GM23248 (cell line): ENCODE results near the gene SUOX.

Source experiments
- EZH2 ChIP-seq: fragments of 200-600 bp; sonication (generic); IDR thresholded peaks from 2 replicates; pipeline ENCODE4 v1.6.1; 2018; ENCODE audit warnings: antibody characterized with exemption, mild to moderate bottlenecking; ENCODE audit not compliant: insufficient read depth, poor library complexity, severe bottlenecking
- EZH2phosphoT487 ChIP-seq: fragments of 200-600 bp; sonication (generic); IDR thresholded peaks from 2 replicates; pipeline ENCODE4 v1.6.1; 2018; ENCODE audit warnings: antibody characterized with exemption, moderate library complexity, mild to moderate bottlenecking, low read depth; ENCODE audit not compliant: insufficient read depth

DNA sequence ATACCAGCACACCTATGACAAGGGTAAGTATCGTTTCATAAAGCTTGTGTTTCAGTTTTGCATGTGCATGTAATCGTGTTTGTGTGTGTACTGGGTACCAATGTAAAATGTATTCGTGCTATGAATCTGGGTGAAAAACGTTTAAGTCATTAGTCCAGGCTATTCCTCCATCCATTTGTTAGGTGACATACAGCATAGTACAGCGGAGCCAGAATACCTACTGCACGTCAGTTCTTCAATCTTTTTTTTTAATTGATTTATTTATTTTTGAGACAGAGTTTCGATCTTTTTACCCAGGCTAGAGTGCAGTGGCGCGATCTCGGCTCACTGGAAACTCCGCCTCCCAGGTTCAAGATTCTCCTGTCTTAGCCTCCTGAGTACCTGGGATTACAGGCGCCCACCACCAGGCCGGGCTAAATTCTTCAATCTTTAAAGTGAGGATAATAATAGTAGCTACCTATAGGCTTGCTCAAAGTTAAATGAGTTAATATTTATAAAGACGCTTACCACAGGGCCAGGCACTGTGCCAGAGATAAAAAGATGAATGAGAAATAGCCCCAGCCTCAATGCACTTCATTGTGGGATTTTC, 44.0 kb downstream of the SUOX start:
- TF ChIP-seq EZH2, result no peak
- no peak for TF ChIP-seq EZH2phosphoT487
